NT2/D1 (cell line): ENCODE measurements around the gene SCGB1D4.

Experiments
- DNase-seq: peaks from one replicate; pipeline ENCODE4 v3.0.0-alpha.2; 2011; ENCODE audit warnings: low read depth, low spot score
- H3K27me3 ChIP-seq: 2 replicates; pipeline ENCODE4 v1.6.0; 2011; ENCODE audit warnings: mild to moderate bottlenecking; ENCODE audit not compliant: insufficient read length, insufficient read depth
- H3K36me3 ChIP-seq: 2 replicates; pipeline ENCODE4 v1.6.1; 2011; ENCODE audit warnings: mild to moderate bottlenecking, low read length, mixed read lengths; ENCODE audit not compliant: insufficient read depth, insufficient read length
- H3K4me1 ChIP-seq: 2 replicates; pipeline ENCODE4 v1.5.1; 2011; ENCODE audit not compliant: insufficient read depth, insufficient read length
- H3K4me3 ChIP-seq: 2 replicates; pipeline ENCODE4 v1.5.1; 2011; ENCODE audit warnings: low read depth; ENCODE audit not compliant: insufficient read length
- H3K9ac ChIP-seq: 2 replicates; pipeline ENCODE4 v1.6.0; 2011; ENCODE audit warnings: low read depth; ENCODE audit not compliant: insufficient read length
- H3K9me3 ChIP-seq: 2 replicates; pipeline ENCODE4 v1.5.1; 2011; ENCODE audit warnings: mild to moderate bottlenecking, low read length; ENCODE audit not compliant: insufficient read depth
- SUZ12 ChIP-seq: IDR thresholded peaks from 2 replicates; pipeline ENCODE4 v1.6.1; 2011; ENCODE audit not compliant: insufficient read length, insufficient read depth; ENCODE audit errors: extremely low read depth
- YY1 ChIP-seq: IDR thresholded peaks from 2 replicates; pipeline ENCODE4 v1.6.1; 2011; ENCODE audit not compliant: insufficient read length, insufficient read depth
- ZNF274 ChIP-seq: IDR thresholded peaks from 2 replicates; pipeline ENCODE4 v1.6.1; 2011; ENCODE audit warnings: mild to moderate bottlenecking, low read depth, low read length

SCGB1D4 gene

DNA sequence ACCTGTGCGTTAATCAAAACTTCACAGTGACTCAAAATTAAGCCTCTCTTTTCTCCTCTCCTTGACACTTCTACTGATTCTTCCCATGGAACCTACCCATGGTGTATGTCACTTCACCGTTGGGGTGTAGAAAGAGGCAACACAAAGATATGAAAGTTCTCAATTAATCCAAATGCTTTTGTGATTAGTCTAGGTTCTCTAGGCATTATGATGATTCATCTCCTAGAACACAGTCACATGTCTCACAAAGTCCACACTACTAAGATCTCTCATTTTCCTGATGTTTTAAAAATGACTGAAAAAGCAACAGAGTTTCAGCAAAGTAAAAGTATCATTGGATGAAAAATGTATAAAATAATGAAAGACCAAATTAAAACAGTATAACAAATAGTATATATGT, 42.6 kb downstream of the SCGB1D4 start:
- Histone ChIP-seq H3K4me3 (no peak overlapping the region), H3K9me3 (peaks cover 33% of the 10 kb centered on the region), H3K27me3 (no peaks in the 10 kb centered on the region), H3K36me3 (no peaks in the 10 kb centered on the region), H3K9ac (no peak overlapping the region), H3K4me1 (no peaks in the 10 kb centered on the region)
- no peak for DNase-seq
- TF ChIP-seq SUZ12 (no peak), ZNF274 (no peak), YY1 (no peak)

- no peak for TF ChIP-seq YY1
- no peak for TF ChIP-seq ZNF274
- TF ChIP-seq SUZ12, result no peak
- H3K27me3 ChIP-seq, result no peaks in the 10 kb centered on the region
- no peak overlapping the region for H3K9ac ChIP-seq
- no peak for DNase-seq
- H3K36me3 ChIP-seq, result no peaks in the 10 kb centered on the region
- no peak overlapping the region for H3K4me3 ChIP-seq
- H3K9me3 ChIP-seq, result peaks cover 44% of the 10 kb centered on the region
- H3K4me1 ChIP-seq, result no peaks in the 10 kb centered on the region
These were observed 44.8 kb downstream of the SCGB1D4 start for GRCh38 chr11:62253999-62254542.

GRCh38 chr11:62251698-62252097, 47.2 kb downstream of the SCGB1D4 start:
- no peaks in the 10 kb centered on the region for H3K4me1 ChIP-seq
- no peak for DNase-seq
- H3K4me3 ChIP-seq, result no peak overlapping the region
- no peaks in the 10 kb centered on the region for H3K27me3 ChIP-seq
- H3K9me3 ChIP-seq, result peaks cover 44% of the 10 kb centered on the region
- TF ChIP-seq SUZ12 (no peak), YY1 (no peak), ZNF274 (no peak)
- no peaks in the 10 kb centered on the region for H3K36me3 ChIP-seq
- no peak overlapping the region for H3K9ac ChIP-seq
